Right lobe of liver (tissue), 4 donors: ENCODE results near the gene C11orf68.

Source experiments
- CTCF ChIP-seq, 4 donors: fragments of 200-600 bp in 3 of 4; fragments of 450-650 bp in 1 of 4; IDR thresholded peaks; one replicate each; pipeline versions ENCODE4 v1.5.1 to v1.8.0; 2016 to 2022; ENCODE audit warnings: antibody characterized with exemption in 4 of 4, mild to moderate bottlenecking in 2 of 4
- POLR2A ChIP-seq: fragments of 450-650 bp; IDR thresholded peaks from one replicate; pipeline ENCODE4 v1.6.1; 2017; ENCODE audit warnings: antibody characterized with exemption, mild to moderate bottlenecking
- donor health status: DM: no; HTN: no; CAD: no.
- donor health status: DM: no; HTN: no; CAD: no.
- donor health status: DM: no; HTN: yes; CAD: no.

GRCh38 chr11:65899356-65900124 is 19.3 kb downstream of the C11orf68 start:
- TF ChIP-seq CTCF (IDR thresholded peaks at IDR 0.05) (no peak), POLR2A (no peak)
